NB4 (cell line): ENCODE data around the gene RUVBL1.

Experiments
- DNase-seq: peaks from one replicate; pipeline ENCODE4 v3.0.0; 2010; ENCODE audit warnings: low read depth
- H3K4me3 ChIP-seq: one replicate; pipeline ENCODE4 v1.5.1; 2011; ENCODE audit warnings: mild to moderate bottlenecking, low read depth, low read length, moderate library complexity
- MYC ChIP-seq: IDR thresholded peaks from 2 replicates; pipeline ENCODE4 v1.6.1; 2011; ENCODE audit warnings: low read depth, low read length
- POLR2A ChIP-seq: IDR thresholded peaks from 2 replicates; pipeline ENCODE4 v1.6.1; 2011; ENCODE audit warnings: mild to moderate bottlenecking; ENCODE audit not compliant: insufficient read length; ENCODE audit errors: extremely low read depth
- TF ChIP-seq, protein P1 (sequence below): IDR thresholded peaks from 2 replicates; pipeline ENCODE4 v1.6.1; 2011; ENCODE audit warnings: low read depth, low read length
- TF ChIP-seq, protein P2 (sequence below): IDR thresholded peaks from one replicate; pipeline ENCODE4 v1.5.1; 2012; ENCODE audit warnings: low read depth, low read length

RUVBL1 gene

DNA sequence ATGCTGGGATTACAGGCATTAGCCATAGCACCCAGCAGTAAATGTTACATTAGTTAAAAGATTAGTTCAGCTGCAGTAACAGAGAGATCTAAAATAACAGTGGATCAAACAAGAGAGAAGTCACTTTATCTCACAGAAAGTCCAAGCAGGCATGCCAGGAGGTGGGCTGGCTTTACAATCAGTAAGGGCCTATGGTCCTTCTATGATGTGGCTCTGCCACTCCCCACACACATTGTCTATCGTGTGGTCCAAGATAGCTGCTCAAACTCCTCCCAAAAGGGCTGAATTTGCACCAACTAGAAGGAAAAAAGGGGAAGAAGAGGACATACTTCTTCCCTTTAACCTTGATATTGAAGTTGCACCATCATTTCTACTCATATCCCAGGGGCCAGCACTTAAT, 4.6 kb upstream of the RUVBL1 start:
- DNase-seq = peak; percentile 31
- H3K4me3 ChIP-seq = no peak overlapping the region
- TF ChIP-seq, protein P1, sequence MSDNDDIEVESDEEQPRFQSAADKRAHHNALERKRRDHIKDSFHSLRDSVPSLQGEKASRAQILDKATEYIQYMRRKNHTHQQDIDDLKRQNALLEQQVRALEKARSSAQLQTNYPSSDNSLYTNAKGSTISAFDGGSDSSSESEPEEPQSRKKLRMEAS = no peak
- no peak for TF ChIP-seq MYC
- TF ChIP-seq, protein P2, sequence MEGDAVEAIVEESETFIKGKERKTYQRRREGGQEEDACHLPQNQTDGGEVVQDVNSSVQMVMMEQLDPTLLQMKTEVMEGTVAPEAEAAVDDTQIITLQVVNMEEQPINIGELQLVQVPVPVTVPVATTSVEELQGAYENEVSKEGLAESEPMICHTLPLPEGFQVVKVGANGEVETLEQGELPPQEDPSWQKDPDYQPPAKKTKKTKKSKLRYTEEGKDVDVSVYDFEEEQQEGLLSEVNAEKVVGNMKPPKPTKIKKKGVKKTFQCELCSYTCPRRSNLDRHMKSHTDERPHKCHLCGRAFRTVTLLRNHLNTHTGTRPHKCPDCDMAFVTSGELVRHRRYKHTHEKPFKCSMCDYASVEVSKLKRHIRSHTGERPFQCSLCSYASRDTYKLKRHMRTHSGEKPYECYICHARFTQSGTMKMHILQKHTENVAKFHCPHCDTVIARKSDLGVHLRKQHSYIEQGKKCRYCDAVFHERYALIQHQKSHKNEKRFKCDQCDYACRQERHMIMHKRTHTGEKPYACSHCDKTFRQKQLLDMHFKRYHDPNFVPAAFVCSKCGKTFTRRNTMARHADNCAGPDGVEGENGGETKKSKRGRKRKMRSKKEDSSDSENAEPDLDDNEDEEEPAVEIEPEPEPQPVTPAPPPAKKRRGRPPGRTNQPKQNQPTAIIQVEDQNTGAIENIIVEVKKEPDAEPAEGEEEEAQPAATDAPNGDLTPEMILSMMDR = no peak
- TF ChIP-seq POLR2A = no peak

DNA sequence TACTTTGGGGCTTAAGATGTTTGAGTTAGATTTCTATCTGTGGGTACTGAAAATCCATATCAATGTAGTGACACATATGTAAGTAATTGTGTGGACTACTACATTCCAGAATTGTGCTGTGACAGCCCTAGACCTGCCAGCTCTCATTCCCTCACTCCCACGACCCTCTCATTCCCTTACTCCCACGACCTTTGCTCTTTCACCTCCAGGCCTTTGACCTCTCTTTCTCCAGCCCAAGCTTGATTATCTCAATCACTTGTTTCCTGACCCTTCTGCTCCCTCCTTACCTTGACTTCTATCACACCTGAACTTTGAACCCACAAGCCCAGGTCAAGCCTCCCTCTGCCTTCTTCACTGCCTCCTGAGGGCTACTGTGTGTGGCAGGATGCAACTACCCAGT, 3.6 kb upstream of the RUVBL1 start:
- DNase-seq = no peak
- no peak overlapping the region for H3K4me3 ChIP-seq
- TF ChIP-seq POLR2A (no peak), MYC (no peak)
- TF ChIP-seq, protein P1 = no peak
- TF ChIP-seq, protein P2 = no peak

DNA sequence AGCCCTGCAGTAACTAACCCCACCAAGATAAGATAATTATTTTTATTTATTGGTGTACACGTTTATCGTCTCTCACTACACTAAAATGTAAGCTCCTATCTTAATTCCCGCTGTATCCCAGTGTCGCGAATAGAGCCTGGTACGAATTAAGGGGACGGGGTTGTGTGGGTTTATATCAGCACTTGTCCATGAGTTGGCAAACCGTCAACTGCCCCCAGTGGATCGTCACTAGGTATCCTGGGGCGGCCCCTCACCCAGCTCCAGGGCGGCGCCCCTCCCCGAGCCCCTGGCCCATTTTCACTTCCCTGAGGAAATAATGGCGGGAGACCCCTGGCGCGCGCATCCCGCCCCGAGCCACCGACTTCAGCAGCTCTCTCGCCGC, 465 bp downstream of the RUVBL1 start:
- TF ChIP-seq, protein P1 = no peak
- TF ChIP-seq POLR2A (no peak), MYC (no peak)
- TF ChIP-seq, protein P2 = no peak
- DNase-seq = no peak
- H3K4me3 ChIP-seq = peak overlapping the region; percentile 97

DNA sequence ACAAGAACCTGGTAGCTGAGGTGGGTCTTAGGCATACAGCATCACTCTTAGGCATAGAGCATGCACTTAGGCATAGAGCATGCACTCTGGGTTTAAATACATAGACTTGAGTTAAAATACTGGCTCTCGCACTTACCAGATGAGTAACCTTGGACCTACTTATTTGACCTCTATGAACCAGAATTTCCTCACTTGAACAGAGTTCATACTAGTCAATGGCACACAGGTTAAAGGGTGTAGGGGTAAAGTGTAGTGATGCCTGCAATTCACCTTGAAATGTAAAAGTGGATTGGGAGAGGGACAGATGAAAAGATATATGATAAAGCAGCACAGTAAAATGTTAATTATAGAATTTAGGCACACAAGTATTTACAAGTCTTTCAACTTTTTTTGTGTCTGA, 1.6 kb downstream of the RUVBL1 start:
- peak overlapping the region; percentile 97 for H3K4me3 ChIP-seq
- TF ChIP-seq, protein P1 = no peak
- TF ChIP-seq MYC (no peak), POLR2A (no peak)
- TF ChIP-seq, protein P2 = no peak
- no peak for DNase-seq

DNA sequence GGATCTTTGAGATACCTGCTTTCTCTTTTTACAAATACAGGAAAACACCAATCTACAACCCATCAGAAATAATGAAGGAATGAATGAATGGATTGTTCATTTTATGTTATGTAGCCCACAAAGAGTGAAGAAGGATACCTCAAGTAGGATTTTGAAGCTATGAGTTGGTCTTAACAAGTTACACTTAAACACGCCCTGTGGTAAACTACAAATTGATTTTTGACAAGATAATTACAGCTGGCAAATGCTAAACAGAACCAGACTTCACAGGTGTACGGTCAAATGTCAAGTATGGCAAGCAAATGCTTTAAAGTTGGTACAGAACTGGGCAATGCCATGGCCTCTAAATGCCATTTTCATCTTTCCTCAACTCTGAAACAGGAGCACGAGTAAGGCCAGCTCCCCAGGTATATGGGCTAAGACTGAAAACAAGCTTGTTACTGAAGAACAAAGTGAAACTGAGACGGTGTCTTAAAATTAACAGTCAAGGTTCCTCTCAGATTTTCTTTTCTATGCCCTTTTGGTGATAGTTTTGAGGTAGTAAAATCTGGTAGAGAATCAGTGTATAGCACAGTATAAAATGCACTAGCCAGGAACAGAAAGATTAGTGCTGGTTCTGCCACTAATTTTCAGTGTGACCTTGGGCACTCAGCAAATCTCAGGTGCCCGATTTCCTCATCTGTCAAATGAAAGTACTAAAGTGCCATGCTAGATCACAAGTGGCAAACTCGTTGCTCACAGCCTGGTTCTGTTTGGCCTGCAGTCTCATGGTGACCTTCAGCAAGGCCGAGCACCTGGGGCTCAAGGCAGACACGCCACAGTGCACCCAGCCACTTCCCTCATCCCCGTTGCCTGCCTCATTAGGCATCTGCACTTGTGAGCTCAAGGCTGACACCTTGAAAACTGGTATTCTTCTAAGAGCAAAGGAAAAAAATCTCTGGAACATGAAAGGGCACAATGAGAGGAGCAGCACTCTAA, 9.5 kb downstream of the RUVBL1 start:
- TF ChIP-seq MYC (no peak), POLR2A (no peak)
- TF ChIP-seq, protein P1 = no peak
- TF ChIP-seq, protein P2 = no peak
- H3K4me3 ChIP-seq = no peak overlapping the region
- no peak for DNase-seq
